ENCODE measurements around the gene TNRC6A.

DNA sequence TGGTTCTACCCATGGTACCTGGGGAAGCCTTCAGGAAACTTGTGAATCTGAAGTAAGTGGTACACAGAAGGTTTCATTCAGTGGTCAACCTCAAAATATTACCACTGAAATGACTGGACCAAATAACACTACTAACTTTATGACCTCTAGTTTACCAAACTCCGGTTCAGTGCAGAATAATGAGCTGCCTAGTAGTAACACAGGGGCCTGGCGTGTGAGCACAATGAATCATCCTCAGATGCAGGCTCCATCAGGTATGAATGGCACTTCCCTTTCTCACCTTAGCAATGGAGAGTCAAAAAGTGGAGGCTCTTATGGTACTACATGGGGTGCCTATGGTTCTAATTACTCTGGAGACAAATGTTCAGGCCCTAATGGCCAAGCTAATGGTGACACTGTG, 60.4 kb downstream of the TNRC6A start:
- TF ChIP-seq POLR2AphosphoS5 (IDR thresholded peaks at IDR 0.05; ENCODE audit: low read depth, low read length) (no peak), POLR2A (IDR thresholded peaks at IDR 0.05; ENCODE audit: low read depth, low read length) (no peak)
